ENCODE data around the gene PYGO1. TPM values are rescaled to one million over a fixed set of nuclear protein-coding genes. Genes with fewer than 3 reads are reported as not detected.

Gene PYGO1
- total and polyA plus RNA-seq, 2 of the 8 experiments (the other 6 are each of a cell fraction or from before 2014, with no cell fraction given) = 0.50 to 1.1 TPM

DNA sequence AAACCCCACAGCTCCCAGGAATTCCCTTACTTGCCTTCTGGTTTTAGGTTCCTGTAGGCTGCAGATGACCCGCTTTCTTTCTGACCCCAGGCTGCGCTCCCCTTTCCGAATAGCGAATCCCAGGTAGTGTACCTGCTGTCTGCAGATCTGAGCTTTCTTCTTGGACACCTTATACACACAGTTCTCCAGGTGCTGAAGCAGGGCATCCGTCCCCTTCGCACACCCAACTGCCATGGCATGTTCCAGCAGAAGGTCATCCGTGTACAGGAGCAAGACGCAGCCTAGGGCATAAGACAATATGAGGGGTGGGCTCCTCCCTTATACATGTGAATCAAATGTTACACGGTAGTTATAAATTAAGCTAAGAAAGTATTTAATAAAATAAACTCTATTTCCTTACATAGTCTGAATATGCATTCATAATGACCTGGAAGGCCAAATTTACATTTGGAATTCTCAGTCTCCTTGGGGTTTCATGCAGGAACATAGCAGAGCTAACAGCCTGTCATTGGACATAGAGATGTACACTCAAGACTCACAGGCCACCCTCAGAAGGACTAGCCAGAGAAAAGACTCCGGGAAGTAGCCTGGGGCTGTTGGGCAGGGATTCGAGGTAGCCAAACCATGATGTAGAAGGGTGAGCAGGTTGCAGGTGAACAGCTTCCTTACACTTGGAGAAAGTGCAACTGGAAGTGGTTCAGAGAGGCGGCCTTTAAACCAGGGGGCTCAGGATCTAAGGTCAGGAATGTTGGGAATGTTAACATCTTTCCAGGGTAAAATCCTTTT, 72.0 kb downstream of the PYGO1 start:
- no peak overlapping the region for H3K4me2 ChIP-seq (ENCODE audit: insufficient read depth in 1 of 2, low read depth in 2 of 2, low read length in 2 of 2)
- H3K14ac ChIP-seq (ENCODE audit: insufficient read length) = no peak overlapping the region
- no peaks in the 10 kb centered on the region for H3K27me3 ChIP-seq (replicated peaks in 1 of 4; ENCODE audit: control insufficient read depth in 3 of 4, extremely low read depth in 1 of 4, insufficient read depth in 3 of 4, low read length in 3 of 4)
- WGBS, 2 experiments (ENCODE audit: extremely low coverage in 1 of 2, insufficient coverage in 1 of 2, insufficient read length in 1 of 2, insufficient replicate concordance in 2 of 2, low coverage in 1 of 2, low lambda C conversion rate in 2 of 2, missing lambda C conversion rate in 1 of 2) = 88% methylated on average over 12 of the region's 12 CpGs; no CpG with 5 or more reads in 1 of the 2 experiments
- no peak overlapping the region for H3K9ac ChIP-seq (replicated peaks in 1 of 4; ENCODE audit: extremely low read depth in 1 of 4, low read depth in 3 of 4, low read length in 3 of 4)
- no peaks in the 10 kb centered on the region for H4K20me1 ChIP-seq (replicated peaks in 1 of 2; ENCODE audit: control insufficient read depth in 1 of 2, insufficient read depth in 2 of 2, low read length in 2 of 2)
- H4K5ac ChIP-seq (ENCODE audit: insufficient read length, low read depth, low read length) = no peak overlapping the region
- H3K4ac ChIP-seq (replicated peaks; ENCODE audit: insufficient read length, low read depth, low read length) = no peak overlapping the region
- H2BK12ac ChIP-seq (ENCODE audit: low read depth, low read length) = no peak overlapping the region
- H2BK5ac ChIP-seq (ENCODE audit: low read depth, low read length) = no peak overlapping the region
- H3K79me1 ChIP-seq (ENCODE audit: low read depth, low read length) = no peaks in the 10 kb centered on the region
- H2AK5ac ChIP-seq (ENCODE audit: low read depth, low read length) = no peak overlapping the region
- H2BK120ac ChIP-seq (replicated peaks; ENCODE audit: low read depth, low read length) = no peak overlapping the region
- H3K9me3 ChIP-seq (ENCODE audit: insufficient read depth in 2 of 2, low read depth in 1 of 2, low read length in 1 of 2) = no peaks in the 10 kb centered on the region
- DNase-seq (ENCODE audit: low read depth in 1 of 2, low spot score in 2 of 2) (no peak), FAIRE-seq (no peak)
- H3K23me2 ChIP-seq (ENCODE audit: low read depth, low read length) = no peaks in the 10 kb centered on the region
- ChIA-PET CTCF (ENCODE audit: partially characterized antibody) (interaction anchor here (0.5 to 8.6 kb wide), 13 partner anchors 9 to 1361 kb away, joined by 3 to 111 read pairs (median 4); partner anchors contain the start of gene DNAAF4), POLR2A (ENCODE audit: partially characterized antibody) (interaction anchor here (0.7 kb wide), 1 partner anchor 10 kb away, joined by 3 read pairs; no protein-coding TSS in a partner anchor)
- H3K23ac ChIP-seq (ENCODE audit: insufficient read length) = no peak overlapping the region
- no peak overlapping the region for H4K91ac ChIP-seq (replicated peaks; ENCODE audit: insufficient read length, low read length)
- no peak overlapping the region for H3K18ac ChIP-seq (ENCODE audit: extremely low read depth, low read length)
- H3K36me3 ChIP-seq (ENCODE audit: control insufficient read depth in 2 of 4, insufficient read depth in 4 of 4, low read length in 3 of 4) = no peaks in the 10 kb centered on the region
- no peak overlapping the region for H4K8ac ChIP-seq (ENCODE audit: extremely low read depth, insufficient read depth, low read length)
- no peak overlapping the region for H2BK20ac ChIP-seq (ENCODE audit: low read length)
- H3K79me2 ChIP-seq (ENCODE audit: control insufficient read depth in 1 of 2, insufficient read depth in 2 of 2, low read length in 2 of 2) = no peaks in the 10 kb centered on the region
- H2BK15ac ChIP-seq (ENCODE audit: low read length) = no peak overlapping the region
- no peak overlapping the region for H3K56ac ChIP-seq (replicated peaks; ENCODE audit: insufficient read length, low read depth, low read length)
- no peak overlapping the region for H3K4me3 ChIP-seq (ENCODE audit: extremely low read depth in 1 of 4, insufficient read depth in 2 of 4, low read depth in 3 of 4, low read length in 4 of 4)
- H3K27ac ChIP-seq (ENCODE audit: low read depth, low read length) = no peak overlapping the region
- no peaks in the 10 kb centered on the region for H3K4me1 ChIP-seq (replicated peaks in 1 of 4; ENCODE audit: control insufficient read depth in 3 of 4, insufficient read depth in 4 of 4, low read length in 3 of 4)
- H2AFZ ChIP-seq (ENCODE audit: low read length) = no peak overlapping the region
- TF ChIP-seq FOSL1 (IDR thresholded peaks at IDR 0.05; ENCODE audit: insufficient read depth, low read depth, low read length) = no peak
- no peak for TF ChIP-seq SAP30 (IDR thresholded peaks at IDR 0.05; ENCODE audit: insufficient read depth, insufficient replicate concordance, low read length)
- no peak for TF ChIP-seq ZNF274 (IDR thresholded peaks at IDR 0.05; ENCODE audit: borderline replicate concordance, extremely low read depth, low read length)
- TF ChIP-seq KDM5A (IDR thresholded peaks at IDR 0.05; ENCODE audit: low read length) = no peak
- TF ChIP-seq POLR2A (IDR thresholded peaks at IDR 0.05; ENCODE audit: control extremely low read depth in 1 of 2, low read depth in 2 of 2, low read length in 2 of 2) = no peak
- no peak for TF ChIP-seq BCL11A (IDR thresholded peaks at IDR 0.05; ENCODE audit: low read depth in 2 of 2, low read length in 2 of 2)
- no peak for TF ChIP-seq BACH1 (IDR thresholded peaks at IDR 0.05; ENCODE audit: low read length)
- TF ChIP-seq GTF2F1 (IDR thresholded peaks at IDR 0.05; ENCODE audit: borderline replicate concordance, low read depth, low read length) = no peak
- TF ChIP-seq SUZ12 (IDR thresholded peaks at IDR 0.05; ENCODE audit: low read length) = no peak
- no peak for TF ChIP-seq RNF2 (IDR thresholded peaks at IDR 0.05; ENCODE audit: borderline replicate concordance, low read depth, low read length, missing control alignments, poor library complexity, severe bottlenecking)
- no peak for TF ChIP-seq EGR1 (IDR thresholded peaks at IDR 0.05; ENCODE audit: borderline replicate concordance, low read depth, low read length)
- TF ChIP-seq SP4 (IDR thresholded peaks at IDR 0.05; ENCODE audit: low read length) = no peak
- no peak for TF ChIP-seq SP1 (IDR thresholded peaks at IDR 0.05; ENCODE audit: low read depth, low read length)
